Effector memory CD4-positive, alpha-beta T cell (primary cell): Measurements from ENCODE around the gene COX6B1.

ENCODE experiments used
- DNase-seq, 3 donors: peaks; one replicate each; pipeline ENCODE4 v3.0.0-alpha.2; 2020
- H3K27ac ChIP-seq: 2 replicates; pipeline ENCODE4 v1.7.0; 2013; ENCODE audit warnings: mild to moderate bottlenecking, low read length, moderate library complexity; ENCODE audit not compliant: insufficient read depth, poor library complexity, severe bottlenecking
- H3K27me3 ChIP-seq: replicated peaks from 2 replicates; pipeline ENCODE4 v1.7.0; 2013; ENCODE audit warnings: mild to moderate bottlenecking, low read length; ENCODE audit not compliant: insufficient read depth, control insufficient read depth, poor library complexity, severe bottlenecking
- H3K36me3 ChIP-seq: 2 replicates; pipeline ENCODE4 v1.7.0; 2013; ENCODE audit warnings: mild to moderate bottlenecking, low read length, moderate library complexity; ENCODE audit not compliant: control insufficient read depth, insufficient read depth
- H3K4me1 ChIP-seq: 2 replicates; pipeline ENCODE4 v1.7.0; 2013; ENCODE audit warnings: low read length, mild to moderate bottlenecking; ENCODE audit not compliant: control insufficient read depth, insufficient read depth, poor library complexity, severe bottlenecking
- H3K4me3 ChIP-seq: 2 replicates; pipeline ENCODE4 v1.7.0; 2013; ENCODE audit warnings: low read length, low read depth, mild to moderate bottlenecking; ENCODE audit not compliant: insufficient read depth, poor library complexity, severe bottlenecking
- H3K9me3 ChIP-seq: 2 replicates; pipeline ENCODE4 v1.7.0; 2013; ENCODE audit warnings: mild to moderate bottlenecking, low read length, moderate library complexity; ENCODE audit not compliant: control insufficient read depth

Gene COX6B1

GRCh38 chr19:35613574-35613973 lies 34.5 kb upstream of the COX6B1 start:
- Histone ChIP-seq H3K36me3 (no peaks in the 10 kb centered on the region), H3K27ac (no peak overlapping the region), H3K4me3 (no peak overlapping the region)

GRCh38 chr19:35615036-35615435 lies 33.1 kb upstream of the COX6B1 start:
- no peak overlapping the region for H3K4me3 ChIP-seq
- H3K4me1 ChIP-seq, result peaks cover 18% of the 10 kb centered on the region
- H3K9me3 ChIP-seq, result no peaks in the 10 kb centered on the region
- no peak overlapping the region for H3K27ac ChIP-seq
- H3K36me3 ChIP-seq, result peaks cover 4% of the 10 kb centered on the region
- no peak for DNase-seq
- no peaks in the 10 kb centered on the region for H3K27me3 ChIP-seq

More at GRCh38 chr19:35613574-35613973, 34.5 kb upstream of the COX6B1 start:
- Histone ChIP-seq H3K4me1 (peaks cover 22% of the 10 kb centered on the region), H3K9me3 (no peaks in the 10 kb centered on the region), H3K27me3 (no peaks in the 10 kb centered on the region)
- no peak for DNase-seq

- no peak for DNase-seq
- H3K27me3 ChIP-seq, result no peaks in the 10 kb centered on the region
- no peaks in the 10 kb centered on the region for H3K4me1 ChIP-seq
- no peak overlapping the region for H3K27ac ChIP-seq
- H3K36me3 ChIP-seq, result peaks cover 10% of the 10 kb centered on the region
- no peaks in the 10 kb centered on the region for H3K9me3 ChIP-seq
- no peak overlapping the region for H3K4me3 ChIP-seq
Measured at GRCh38 chr19:35618857-35619256, 29.3 kb upstream of the COX6B1 start.

- H3K4me1 ChIP-seq, result no peaks in the 10 kb centered on the region
- DNase-seq, result no peak
- H3K36me3 ChIP-seq, result peaks cover 10% of the 10 kb centered on the region
- H3K9me3 ChIP-seq, result no peaks in the 10 kb centered on the region
- no peak overlapping the region for H3K4me3 ChIP-seq
- H3K27ac ChIP-seq, result no peak overlapping the region
- H3K27me3 ChIP-seq, result no peaks in the 10 kb centered on the region
Measured at GRCh38 chr19:35619290-35619923, 28.7 kb upstream of the COX6B1 start.

- Histone ChIP-seq H3K36me3 (peaks cover 10% of the 10 kb centered on the region), H3K27me3 (no peaks in the 10 kb centered on the region), H3K27ac (no peak overlapping the region), H3K4me3 (no peak overlapping the region), H3K4me1 (no peaks in the 10 kb centered on the region), H3K9me3 (no peaks in the 10 kb centered on the region)
- DNase-seq, result no peak
Measured at GRCh38 chr19:35620001-35620400, 28.1 kb upstream of the COX6B1 start.

- no peaks in the 10 kb centered on the region for H3K27me3 ChIP-seq
- no peaks in the 10 kb centered on the region for H3K9me3 ChIP-seq
- H3K36me3 ChIP-seq, result peaks cover 10% of the 10 kb centered on the region
- H3K4me1 ChIP-seq, result no peaks in the 10 kb centered on the region
- H3K4me3 ChIP-seq, result no peak overlapping the region
- DNase-seq, result no peak
- H3K27ac ChIP-seq, result no peak overlapping the region
Measured at GRCh38 chr19:35621708-35622107, 26.4 kb upstream of the COX6B1 start.

GRCh38 chr19:35622750-35623149 lies 25.4 kb upstream of the COX6B1 start:
- DNase-seq, result no peak
- Histone ChIP-seq H3K4me1 (no peaks in the 10 kb centered on the region), H3K4me3 (no peak overlapping the region), H3K36me3 (peaks cover 10% of the 10 kb centered on the region), H3K27ac (no peak overlapping the region), H3K9me3 (no peaks in the 10 kb centered on the region), H3K27me3 (no peaks in the 10 kb centered on the region)

- no peaks in the 10 kb centered on the region for H3K27me3 ChIP-seq
- H3K4me3 ChIP-seq, result no peak overlapping the region
Measured at GRCh38 chr19:35623327-35624010, 24.7 kb upstream of the COX6B1 start.

GRCh38 chr19:35628264-35628564 lies 19.9 kb upstream of the COX6B1 start:
- peak overlapping the region; percentile 78 for H3K4me3 ChIP-seq
- no peak for DNase-seq
- H3K9me3 ChIP-seq, result no peaks in the 10 kb centered on the region
- no peaks in the 10 kb centered on the region for H3K27me3 ChIP-seq
- peak overlapping the region; percentile 78 for H3K27ac ChIP-seq
- H3K36me3 ChIP-seq, result peaks cover 23% of the 10 kb centered on the region
- H3K4me1 ChIP-seq, result peaks cover 13% of the 10 kb centered on the region

More at GRCh38 chr19:35623327-35624010, 24.7 kb upstream of the COX6B1 start:
- H3K36me3 ChIP-seq, result peaks cover 10% of the 10 kb centered on the region
- no peaks in the 10 kb centered on the region for H3K9me3 ChIP-seq
- no peak overlapping the region for H3K27ac ChIP-seq
- H3K4me1 ChIP-seq, result peaks cover 5% of the 10 kb centered on the region
- no peak for DNase-seq

- peak within 1 kb of the TSS; percentile 78 for H3K4me3 ChIP-seq
- peaks cover 28% of the 10 kb centered on the region for H3K36me3 ChIP-seq
- peak; percentile 94 to 96 (median 96) for DNase-seq
- peak within 1 kb of the TSS; percentile 78 for H3K27ac ChIP-seq
- peaks cover 13% of the 10 kb centered on the region for H3K4me1 ChIP-seq
- H3K27me3 ChIP-seq, result no peaks in the 10 kb centered on the region
- H3K9me3 ChIP-seq, result no peaks in the 10 kb centered on the region
Measured at GRCh38 chr19:35628565-35629331, 19.4 kb upstream of the COX6B1 start, which contains the start of gene RBM42. RBM42 (plus strand) TSS chr19:35629036; CDS start chr19:35629154, 118 bp downstream.
